PC-3 (cell line): ENCODE data around the gene CCR2.

ENCODE experiments used
- EZH2 ChIP-seq: fragments of 300-600 bp; sonication (generic); IDR thresholded peaks from one replicate; pipeline ENCODE4 v1.6.1; 2017; ENCODE audit warnings: antibody characterized with exemption, mild to moderate bottlenecking, low read length; ENCODE audit not compliant: unreplicated experiment
- TF ChIP-seq, protein P1 (sequence below): fragments of 300-600 bp; sonication (generic); conservative IDR thresholded peaks from 2 replicates; pipeline ENCODE4 v1.5.1; 2017; ENCODE audit warnings: antibody characterized with exemption, low read depth, mild to moderate bottlenecking, low read length

DNA sequence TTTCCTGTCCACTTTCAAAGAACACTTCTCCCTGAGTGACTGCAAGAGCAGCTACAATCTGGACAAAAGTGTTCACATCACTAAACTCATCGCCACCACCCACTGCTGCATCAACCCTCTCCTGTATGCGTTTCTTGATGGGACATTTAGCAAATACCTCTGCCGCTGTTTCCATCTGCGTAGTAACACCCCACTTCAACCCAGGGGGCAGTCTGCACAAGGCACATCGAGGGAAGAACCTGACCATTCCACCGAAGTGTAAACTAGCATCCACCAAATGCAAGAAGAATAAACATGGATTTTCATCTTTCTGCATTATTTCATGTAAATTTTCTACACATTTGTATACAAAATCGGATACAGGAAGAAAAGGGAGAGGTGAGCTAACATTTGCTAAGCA lies 54.9 kb downstream of the CCR2 start:
- TF ChIP-seq, protein P1, sequence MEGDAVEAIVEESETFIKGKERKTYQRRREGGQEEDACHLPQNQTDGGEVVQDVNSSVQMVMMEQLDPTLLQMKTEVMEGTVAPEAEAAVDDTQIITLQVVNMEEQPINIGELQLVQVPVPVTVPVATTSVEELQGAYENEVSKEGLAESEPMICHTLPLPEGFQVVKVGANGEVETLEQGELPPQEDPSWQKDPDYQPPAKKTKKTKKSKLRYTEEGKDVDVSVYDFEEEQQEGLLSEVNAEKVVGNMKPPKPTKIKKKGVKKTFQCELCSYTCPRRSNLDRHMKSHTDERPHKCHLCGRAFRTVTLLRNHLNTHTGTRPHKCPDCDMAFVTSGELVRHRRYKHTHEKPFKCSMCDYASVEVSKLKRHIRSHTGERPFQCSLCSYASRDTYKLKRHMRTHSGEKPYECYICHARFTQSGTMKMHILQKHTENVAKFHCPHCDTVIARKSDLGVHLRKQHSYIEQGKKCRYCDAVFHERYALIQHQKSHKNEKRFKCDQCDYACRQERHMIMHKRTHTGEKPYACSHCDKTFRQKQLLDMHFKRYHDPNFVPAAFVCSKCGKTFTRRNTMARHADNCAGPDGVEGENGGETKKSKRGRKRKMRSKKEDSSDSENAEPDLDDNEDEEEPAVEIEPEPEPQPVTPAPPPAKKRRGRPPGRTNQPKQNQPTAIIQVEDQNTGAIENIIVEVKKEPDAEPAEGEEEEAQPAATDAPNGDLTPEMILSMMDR: no peak
- no peak for TF ChIP-seq EZH2
